ENCODE data around the gene UBL3. TPM values are rescaled to one million over a fixed set of nuclear protein-coding genes. Genes with fewer than 3 reads are reported as not detected.

Gene UBL3
- total and polyA plus RNA-seq, 2 of the 8 experiments (the other 6 are each of a cell fraction or from before 2014, with no cell fraction given), result 5.3 to 16.1 TPM

- TF ChIP-seq HDAC6 (IDR thresholded peaks at IDR 0.05; ENCODE audit: low read depth, low read length), result no peak
- TF ChIP-seq CTBP2 (IDR thresholded peaks at IDR 0.05; ENCODE audit: borderline replicate concordance, insufficient read depth, insufficient read length, low read length), result no peak
- TF ChIP-seq CEBPB (IDR thresholded peaks at IDR 0.05; ENCODE audit: low read depth, low read length), result no peak
- TF ChIP-seq GTF2F1 (IDR thresholded peaks at IDR 0.05; ENCODE audit: borderline replicate concordance, low read depth, low read length), result no peak
- no peak for TF ChIP-seq BCL11A (IDR thresholded peaks at IDR 0.05; ENCODE audit: low read depth in 2 of 2, low read length in 2 of 2)
- TF ChIP-seq KDM1A (IDR thresholded peaks at IDR 0.05; ENCODE audit: borderline replicate concordance, low read length), result no peak
These were observed 37.3 kb upstream of the UBL3 start (continued) for GRCh38 chr13:29887686-29888085.
